ENCODE measurements around the gene ACOX1.

- TF ChIP-seq CTCF (IDR thresholded peaks at IDR 0.05) (no peak), POLR2A (IDR thresholded peaks at IDR 0.05) (no peak)
Measured at GRCh38 chr17:75893305-75894048, 85.5 kb downstream of the ACOX1 start.

Measured in stomach (tissue), 4 donors.